K562 (cell line): ENCODE results near the gene WWTR1. TPM values are rescaled to one million over a fixed set of nuclear protein-coding genes. Genes with fewer than 3 reads are reported as not detected.

ENCODE experiments used
- ATAC-seq: fragments of 200-7000 bp; cut with Tn5 transposase; 3 replicates; pipeline ENCODE4 v1.9.1; 2020; ENCODE audit warnings: moderate library complexity
- BruUV-seq: library from RNA; stranded (reverse); fragments of 400-500 nt; replicated peaks from 2 replicates; lab custom pipeline; 2021; lab: Mats Ljungman, UMichigan
- CTCF ChIA-PET: fragments of 300-600 bp; formaldehyde crosslinking; extraction: SDS; loops from one replicate; lab custom pipeline; 2021; ENCODE audit warnings: low intra/inter-chr PET ratio; lab: Yijun Ruan, JAX
- POLR2A ChIA-PET: fragments of 300-600, 350-650 bp; sonication (Branson Sonifier 250); formaldehyde crosslinking; extraction: SDS; loops from one replicate; lab custom pipeline; 2021; ENCODE audit warnings: antibody characterized with exemption, inconsistent platforms; lab: Yijun Ruan, JAX
- DNase-seq, 4 experiments: peaks; one replicate each; pipeline versions ENCODE4 v3.0.0 to v3.0.0-alpha.2; 2011 to 2018; ENCODE audit warnings: low spot score in 3 of 4, mixed read lengths in 3 of 4; ENCODE audit errors: extremely low read depth in 1 of 4
- FAIRE-seq: peaks from 2 replicates; lab custom pipeline; 2011; peaks lifted over from hg19 to GRCh38; lab: Jason Lieb, UNC
- H2AFZ ChIP-seq: 2 replicates; pipeline ENCODE4 v1.6.0; 2011; ENCODE audit warnings: low read depth, low read length, control low read depth, inconsistent platforms
- H3K27ac ChIP-seq: fragments of 200-600 bp; 3 replicates; pipeline ENCODE4 v1.8.0; 2011; ENCODE audit warnings: low read depth, mild to moderate bottlenecking, control low read depth, inconsistent platforms, low read length, moderate library complexity, mixed read lengths; ENCODE audit errors: extremely low read depth
- H3K27me3 ChIP-seq, 2 experiments: fragments of 300-600 bp in 1 of 2; 2 replicates in 1 of 2; 3 replicates in 1 of 2; pipeline versions ENCODE4 v1.6.0 to v1.8.0; 2011; ENCODE audit warnings: inconsistent platforms in 2 of 2, low read length in 2 of 2, mild to moderate bottlenecking in 1 of 2, mixed read lengths in 1 of 2, moderate library complexity in 1 of 2; ENCODE audit not compliant: control insufficient read depth in 2 of 2, insufficient read depth in 2 of 2
- H3K36me3 ChIP-seq: fragments of 300-600 bp; 3 replicates; pipeline ENCODE4 v1.8.0; 2011; ENCODE audit warnings: mild to moderate bottlenecking, low read length, inconsistent platforms; ENCODE audit not compliant: control insufficient read depth, insufficient read depth
- H3K4me1 ChIP-seq, 2 experiments: fragments of 200-600 bp in 1 of 2; replicated peaks in 1 of 2; 2 replicates in 1 of 2; 3 replicates in 1 of 2; pipeline versions ENCODE4 v1.5.1 to v1.8.0; 2011; ENCODE audit warnings: inconsistent platforms in 2 of 2, low read length in 2 of 2, mild to moderate bottlenecking in 1 of 2, mixed read lengths in 1 of 2, moderate library complexity in 1 of 2; ENCODE audit not compliant: control insufficient read depth in 2 of 2, insufficient read depth in 2 of 2
- H3K4me2 ChIP-seq: 2 replicates; pipeline ENCODE4 v1.6.1; 2011; ENCODE audit warnings: low read length, control low read depth, inconsistent platforms, mixed read lengths; ENCODE audit not compliant: insufficient read depth
- H3K4me3 ChIP-seq: fragments of 200-600 bp; sonication (generic), shearing (Covaris generic); 2 replicates; pipeline ENCODE4 v1.5.1; 2016; ENCODE audit warnings: control low read depth, inconsistent platforms
- H3K79me2 ChIP-seq: fragments of 200-600 bp; 3 replicates; pipeline ENCODE4 v1.8.0; 2011; ENCODE audit warnings: low read length, inconsistent platforms; ENCODE audit not compliant: control insufficient read depth, insufficient read depth
- H3K9ac ChIP-seq, 2 experiments: 2 replicates each; pipeline versions ENCODE4 v1.6.0 to v1.6.1; 2011; ENCODE audit warnings: low read depth in 2 of 2, low read length in 2 of 2, control low read depth in 1 of 2, inconsistent platforms in 1 of 2, mild to moderate bottlenecking in 1 of 2, mixed read lengths in 1 of 2; ENCODE audit not compliant: insufficient read depth in 1 of 2
- H3K9me1 ChIP-seq: one replicate; pipeline ENCODE4 v1.6.0; 2011; ENCODE audit warnings: inconsistent platforms, mild to moderate bottlenecking, low read length, moderate library complexity; ENCODE audit not compliant: control insufficient read depth, insufficient read depth
- H3K9me3 ChIP-seq: replicated peaks from 2 replicates; pipeline ENCODE4 v1.5.1; 2011; ENCODE audit warnings: low read depth, low read length, inconsistent platforms; ENCODE audit not compliant: control insufficient read depth, insufficient read depth
- H4K20me1 ChIP-seq: replicated peaks from 2 replicates; pipeline ENCODE4 v1.6.1; 2011; ENCODE audit warnings: low read length, inconsistent platforms, mixed read lengths; ENCODE audit not compliant: control insufficient read depth, insufficient read depth
- CBX1 ChIP-seq: sonication (generic); IDR thresholded peaks from 2 replicates; pipeline ENCODE4 v1.6.1; 2016; ENCODE audit warnings: antibody characterized with exemption, low read depth, mild to moderate bottlenecking
- ETS2 ChIP-seq: IDR thresholded peaks from 2 replicates; pipeline ENCODE4 v1.6.1; 2016; ENCODE audit warnings: borderline replicate concordance, missing genetic modification characterization, mild to moderate bottlenecking, moderate library complexity, missing compliant biosample characterization; ENCODE audit not compliant: poor library complexity, severe bottlenecking
- RB1 ChIP-seq: fragments of 450-650 bp; IDR thresholded peaks from 2 replicates; pipeline ENCODE4 v1.6.1; 2017; ENCODE audit warnings: low read depth, mild to moderate bottlenecking
- WGBS: fragments of 100-300 bp; shearing (Covaris generic); methylation state at CpG from one replicate; pipeline ENCODE4 v1.1.6; 2016; ENCODE audit warnings: low coverage, mixed read lengths; ENCODE audit not compliant: insufficient coverage; ENCODE audit errors: missing lambda C conversion rate; 5-methylcytosine and 5-hydroxymethylcytosine counted together
- in situ Hi-C: fragments of 300-500 bp; cut with MboI; formaldehyde crosslinking; loops from 4 replicates; pipeline ENCODE4 v1.15.0; 2018; ENCODE audit warnings: inconsistent platforms, mixed read lengths
- intact Hi-C: fragments of 100-400 bp; cut with micrococcal nuclease; formaldehyde crosslinking; loops from 2 replicates; pipeline ENCODE4 v1.14.2; 2022
- polyA plus RNA-seq, 8 experiments: library from polyadenylated mRNA; depleted of rRNA in 4 of 8; stranded (reverse) in 5 of 8; unstranded in 3 of 8; fragments of >200 nt; fragmentation: Nextera tagmentation in 2 of 8; fragmentation: Illumina TruSeq in 1 of 8; extraction: Ambion mirVana in 2 of 8; extraction: Trizol in 1 of 8; gene quantifications; 2 replicates each; pipeline versions ENCODE4 v1.2.1 to v1.2.3, GENCODE V29; 2011 to 2014; ENCODE audit warnings: inconsistent platforms in 1 of 8, missing spikeins in 1 of 8
- total RNA-seq, 7 experiments: library from RNA; depleted of rRNA in 6 of 7; stranded (reverse); fragments of >200 nt in 6 of 7; fragmentation: Illumina TruSeq in 2 of 7; extraction: Trizol in 2 of 7; gene quantifications; 2 replicates each; pipeline versions ENCODE4 v1.2.1 to v1.2.3, GENCODE V29; 2011 to 2021; ENCODE audit warnings: low replicate concordance in 1 of 7
- TF ChIP-seq, protein P1 (sequence below): IDR thresholded peaks from 2 replicates; pipeline ENCODE4 v1.6.1; 2016; ENCODE audit warnings: missing genetic modification characterization, missing compliant biosample characterization

Gene WWTR1
- total and polyA plus RNA-seq, 9 of the 15 experiments (the other 6 are each of a cell fraction or from before 2014, with no cell fraction given) = 0.04 to 1.5 (median 0.60) TPM

DNA sequence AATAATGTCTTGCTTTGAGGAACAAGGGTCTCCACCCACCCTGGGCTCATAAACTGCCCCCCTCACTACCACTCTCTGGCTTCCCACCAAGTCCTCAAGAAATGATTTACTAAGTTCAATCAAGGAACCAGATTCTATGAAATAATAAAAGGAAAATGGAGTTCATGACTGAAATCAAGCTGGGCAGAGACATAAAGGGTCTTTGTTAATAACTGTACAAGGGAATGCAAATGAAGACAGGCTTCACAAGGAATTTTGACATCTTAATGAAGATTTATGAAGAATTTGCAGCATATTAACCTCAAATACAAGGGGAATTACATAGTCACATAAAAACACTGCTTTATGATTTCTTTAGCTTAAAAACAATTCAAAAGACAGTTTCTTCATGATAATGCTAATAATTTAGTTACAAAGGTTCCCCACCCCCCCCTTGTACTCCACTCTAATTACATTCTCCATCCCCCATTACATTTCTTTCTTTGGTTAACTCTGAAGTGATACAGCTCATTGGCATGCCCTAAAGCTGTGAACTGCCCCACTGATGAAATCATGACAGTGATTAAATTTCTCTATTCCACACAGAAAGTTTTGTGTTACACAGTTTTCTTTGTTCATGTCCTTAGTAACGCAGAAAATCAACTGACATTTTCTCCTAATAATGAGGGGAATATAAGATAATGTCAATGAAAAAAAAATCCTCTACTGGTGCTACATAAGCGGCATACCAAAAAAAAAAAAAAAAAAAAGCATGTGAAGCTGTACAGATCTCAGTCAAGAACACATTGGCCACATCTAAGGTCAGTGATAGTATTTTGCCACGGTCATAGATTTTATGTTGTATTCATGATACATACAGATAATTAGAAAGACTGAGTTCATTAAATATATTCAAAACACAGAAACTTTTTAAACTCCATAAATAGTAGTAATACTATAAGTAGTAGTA is 54.4 kb downstream of the WWTR1 start:
- CTCF ChIA-PET = no interaction called here
- no peak overlapping the region for H3K27ac ChIP-seq
- H3K9me1 ChIP-seq = no peaks in the 10 kb centered on the region
- no TSS peak for BruUV-seq
- no peaks in the 10 kb centered on the region for H3K36me3 ChIP-seq
- WGBS = 14% methylated on average over 3 of the region's 3 CpGs
- in situ Hi-C loops (no loop called here), intact Hi-C loops (no loop called here)
- H4K20me1 ChIP-seq = no peaks in the 10 kb centered on the region
- POLR2A ChIA-PET = interaction anchor here (1.3 kb wide), 1 partner anchor 15 kb away, joined by 3 read pairs; no protein-coding TSS in a partner anchor
- no peaks in the 10 kb centered on the region for H3K79me2 ChIP-seq
- no peak overlapping the region for H2AFZ ChIP-seq
- H3K9ac ChIP-seq = no peak overlapping the region
- no peak overlapping the region for H3K4me3 ChIP-seq
- H3K4me2 ChIP-seq = no peak overlapping the region
- no peaks in the 10 kb centered on the region for H3K27me3 ChIP-seq
- H3K4me1 ChIP-seq = no peaks in the 10 kb centered on the region
- FAIRE-seq (no peak), ATAC-seq (no peak), DNase-seq (no peak)
- no peak for TF ChIP-seq RB1
- TF ChIP-seq ETS2 (tag) = no peak
- TF ChIP-seq CBX1 = no peak
- TF ChIP-seq, protein P1, sequence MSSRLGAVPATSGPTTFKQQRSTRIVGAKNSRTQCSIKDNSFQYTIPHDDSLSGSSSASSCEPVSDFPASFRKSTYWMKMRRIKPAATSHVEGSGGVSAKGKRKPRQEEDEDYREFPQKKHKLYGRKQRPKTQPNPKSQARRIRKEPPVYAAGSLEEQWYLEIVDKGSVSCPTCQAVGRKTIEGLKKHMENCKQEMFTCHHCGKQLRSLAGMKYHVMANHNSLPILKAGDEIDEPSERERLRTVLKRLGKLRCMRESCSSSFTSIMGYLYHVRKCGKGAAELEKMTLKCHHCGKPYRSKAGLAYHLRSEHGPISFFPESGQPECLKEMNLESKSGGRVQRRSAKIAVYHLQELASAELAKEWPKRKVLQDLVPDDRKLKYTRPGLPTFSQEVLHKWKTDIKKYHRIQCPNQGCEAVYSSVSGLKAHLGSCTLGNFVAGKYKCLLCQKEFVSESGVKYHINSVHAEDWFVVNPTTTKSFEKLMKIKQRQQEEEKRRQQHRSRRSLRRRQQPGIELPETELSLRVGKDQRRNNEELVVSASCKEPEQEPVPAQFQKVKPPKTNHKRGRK (tag) = no peak
- H3K9me3 ChIP-seq = no peaks in the 10 kb centered on the region
